Activated naive CD8-positive, alpha-beta T cell treated with anti-CD3 and anti-CD28 coated beads, Interleukin-2, amount 50 U/mL, for 24 hours (primary cell): ENCODE data around the gene SPTA1.

Source experiments
- ATAC-seq: fragments of 150-1000 bp; cut with Tn5 transposase; one replicate; pipeline ENCODE4 v1.10.0; 2021
- DNase-seq: peaks from one replicate; pipeline ENCODE4 v3.0.0; 2021
- H3K27ac Mint-ChIP-seq: one replicate; pipeline ENCODE4 v1.8.0; 2021; ENCODE audit warnings: mild to moderate bottlenecking, mixed read lengths
- H3K27me3 Mint-ChIP-seq: one replicate; pipeline ENCODE4 v1.8.0; 2021; ENCODE audit warnings: mixed read lengths
- H3K36me3 Mint-ChIP-seq: one replicate; pipeline ENCODE4 v1.8.0; 2021; ENCODE audit warnings: low read depth, mixed read lengths
- H3K4me1 Mint-ChIP-seq: one replicate; pipeline ENCODE4 v1.8.0; 2021; ENCODE audit warnings: mixed read lengths
- H3K4me3 Mint-ChIP-seq: one replicate; pipeline ENCODE4 v1.8.0; 2021; ENCODE audit warnings: mild to moderate bottlenecking, moderate library complexity, mixed read lengths
- H3K9me3 Mint-ChIP-seq: one replicate; pipeline ENCODE4 v1.8.0; 2021; ENCODE audit warnings: mixed read lengths

SPTA1 gene

GRCh38 chr1:158570480-158570879, 116.0 kb downstream of the SPTA1 start, which contains the start of gene OR6P1:
Gene OR6P1 (minus strand): TSS chr1:158570580. CDS start chr1:158563604, 6,976 bp downstream.
- Mint-ChIP-seq H3K27ac (no peak within 1 kb of the TSS), H3K9me3 (peaks cover 5% of the 10 kb centered on the region), H3K4me1 (no peaks in the 10 kb centered on the region), H3K4me3 (no peak within 1 kb of the TSS), H3K36me3 (no peaks in the 10 kb centered on the region), H3K27me3 (peaks cover 13% of the 10 kb centered on the region)
- DNase-seq (no peak), ATAC-seq (no peak)

GRCh38 chr1:158564608-158565007, 121.9 kb downstream of the SPTA1 start:
- no peaks in the 10 kb centered on the region for H3K36me3 Mint-ChIP-seq
- H3K27me3 Mint-ChIP-seq, result peaks cover 11% of the 10 kb centered on the region
- no peak for DNase-seq
- H3K4me3 Mint-ChIP-seq, result no peak overlapping the region
- H3K4me1 Mint-ChIP-seq, result peaks cover 7% of the 10 kb centered on the region
- no peak for ATAC-seq
- H3K27ac Mint-ChIP-seq, result no peak overlapping the region
- peaks cover 5% of the 10 kb centered on the region for H3K9me3 Mint-ChIP-seq

- H3K4me1 Mint-ChIP-seq, result peaks cover 7% of the 10 kb centered on the region
- H3K27ac Mint-ChIP-seq, result no peak overlapping the region
- H3K4me3 Mint-ChIP-seq, result no peak overlapping the region
- DNase-seq (no peak), ATAC-seq (no peak)
- H3K27me3 Mint-ChIP-seq, result peaks cover 11% of the 10 kb centered on the region
- H3K9me3 Mint-ChIP-seq, result peaks cover 5% of the 10 kb centered on the region
- H3K36me3 Mint-ChIP-seq, result no peaks in the 10 kb centered on the region
Observed at GRCh38 chr1:158563853-158564252, 122.7 kb downstream of the SPTA1 start.
